Activated B cell treated with CpG ODN at 0.5 μM for 24 hours (primary cell): Measurements from ENCODE around the gene PHACTR3. TPM values are rescaled to one million over a fixed set of nuclear protein-coding genes. Genes with fewer than 3 reads are reported as not detected.

Experiments
- ATAC-seq: fragments of 200-7000 bp; cut with Tn5 transposase; one replicate; pipeline ENCODE4 v1.10.0; 2021; ENCODE audit warnings: low read depth, mild to moderate bottlenecking, moderate library complexity
- CTCF ChIA-PET: fragments of 350-600 bp; sonication (Branson Sonifier 250); formaldehyde crosslinking; loops from one replicate; lab custom pipeline; 2021; ENCODE audit warnings: antibody characterized with exemption; lab: Charles Lee
- POLR2A ChIA-PET: fragments of 350-600 bp; sonication (Branson Sonifier 250); formaldehyde crosslinking; loops from one replicate; lab custom pipeline; 2021; ENCODE audit warnings: antibody characterized with exemption; lab: Charles Lee
- DNase-seq: peaks from one replicate; pipeline ENCODE4 v3.0.0; 2022
- H3K27ac Mint-ChIP-seq: one replicate; pipeline ENCODE4 v1.8.0; 2020; ENCODE audit warnings: mixed read lengths
- H3K27me3 Mint-ChIP-seq: one replicate; pipeline ENCODE4 v1.8.0; 2021; ENCODE audit warnings: mixed read lengths
- H3K36me3 Mint-ChIP-seq: one replicate; pipeline ENCODE4 v1.8.0; 2021; ENCODE audit warnings: low read depth, mixed read lengths
- H3K4me1 Mint-ChIP-seq: one replicate; pipeline ENCODE4 v1.8.0; 2021; ENCODE audit warnings: mixed read lengths
- H3K4me3 Mint-ChIP-seq: one replicate; pipeline ENCODE4 v1.8.0; 2020; ENCODE audit warnings: mild to moderate bottlenecking, mixed read lengths
- H3K9me3 Mint-ChIP-seq: one replicate; pipeline ENCODE4 v1.8.0; 2020; ENCODE audit warnings: mixed read lengths
- intact Hi-C: fragments of 100-400 bp; cut with micrococcal nuclease; formaldehyde crosslinking; loops from one replicate; pipeline ENCODE4 v1.15.1; 2024
- total RNA-seq: library from RNA; stranded (reverse); gene quantifications from 2 replicates; pipeline ENCODE4 v1.2.3, GENCODE V29; 2022
- TF ChIP-seq, protein P1 (sequence below): fragments of 200-600 bp; IDR thresholded peaks from one replicate; pipeline ENCODE4 v1.8.0; 2022; ENCODE audit warnings: antibody characterized with exemption, mild to moderate bottlenecking

The PHACTR3 gene
- total RNA-seq, 1 donor from 2014 or later = not detected

DNA sequence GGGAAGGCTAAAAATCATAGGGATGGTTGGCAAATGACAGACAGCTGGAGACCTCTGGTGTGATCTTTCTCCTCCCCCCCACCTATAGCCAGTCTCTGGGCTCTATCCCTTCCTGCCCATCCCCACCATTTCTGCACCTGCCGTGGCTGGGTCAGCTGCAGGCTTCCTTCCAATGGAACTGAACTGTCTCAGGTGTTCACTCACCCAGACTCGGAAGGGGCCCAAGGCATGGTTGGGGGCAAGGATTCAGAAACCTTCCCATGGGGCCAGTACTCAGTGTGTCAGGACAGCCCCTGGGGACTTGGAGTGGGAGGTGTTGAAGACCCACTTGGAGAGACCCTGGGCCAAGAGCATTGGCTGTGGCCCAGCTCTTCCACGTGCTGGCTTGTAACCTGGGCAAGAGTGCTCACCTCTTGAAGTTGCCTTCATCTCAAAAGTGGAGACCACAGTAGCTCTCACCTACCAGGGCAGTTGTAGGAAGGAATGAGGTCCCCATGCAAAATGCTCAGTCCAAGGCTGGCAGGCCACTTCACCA lies 1.7 kb upstream of the PHACTR3 start:
- H3K36me3 Mint-ChIP-seq = no peaks in the 10 kb centered on the region
- no peaks in the 10 kb centered on the region for H3K4me1 Mint-ChIP-seq
- ChIA-PET CTCF (interaction anchor here (0.7 kb wide), 1 partner anchor 675 kb away, joined by 3 read pairs; no protein-coding TSS in a partner anchor), POLR2A (no interaction called here)
- peaks cover 41% of the 10 kb centered on the region for H3K27me3 Mint-ChIP-seq
- no peaks in the 10 kb centered on the region for H3K9me3 Mint-ChIP-seq
- no peak overlapping the region for H3K4me3 Mint-ChIP-seq
- no peak for ATAC-seq
- intact Hi-C loops = no loop called here
- TF ChIP-seq, protein P1, sequence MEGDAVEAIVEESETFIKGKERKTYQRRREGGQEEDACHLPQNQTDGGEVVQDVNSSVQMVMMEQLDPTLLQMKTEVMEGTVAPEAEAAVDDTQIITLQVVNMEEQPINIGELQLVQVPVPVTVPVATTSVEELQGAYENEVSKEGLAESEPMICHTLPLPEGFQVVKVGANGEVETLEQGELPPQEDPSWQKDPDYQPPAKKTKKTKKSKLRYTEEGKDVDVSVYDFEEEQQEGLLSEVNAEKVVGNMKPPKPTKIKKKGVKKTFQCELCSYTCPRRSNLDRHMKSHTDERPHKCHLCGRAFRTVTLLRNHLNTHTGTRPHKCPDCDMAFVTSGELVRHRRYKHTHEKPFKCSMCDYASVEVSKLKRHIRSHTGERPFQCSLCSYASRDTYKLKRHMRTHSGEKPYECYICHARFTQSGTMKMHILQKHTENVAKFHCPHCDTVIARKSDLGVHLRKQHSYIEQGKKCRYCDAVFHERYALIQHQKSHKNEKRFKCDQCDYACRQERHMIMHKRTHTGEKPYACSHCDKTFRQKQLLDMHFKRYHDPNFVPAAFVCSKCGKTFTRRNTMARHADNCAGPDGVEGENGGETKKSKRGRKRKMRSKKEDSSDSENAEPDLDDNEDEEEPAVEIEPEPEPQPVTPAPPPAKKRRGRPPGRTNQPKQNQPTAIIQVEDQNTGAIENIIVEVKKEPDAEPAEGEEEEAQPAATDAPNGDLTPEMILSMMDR = no peak
- DNase-seq = no peak
- no peak overlapping the region for H3K27ac Mint-ChIP-seq

GRCh38 chr20:59603176-59603575 lies 1.2 kb upstream of the PHACTR3 start:
- CTCF ChIA-PET = no interaction called here
- DNase-seq = no peak

GRCh38 chr20:59604741-59605600 lies 631 bp downstream of the PHACTR3 start:
- CTCF ChIA-PET = no interaction called here
- H3K9me3 Mint-ChIP-seq = no peaks in the 10 kb centered on the region
- H3K36me3 Mint-ChIP-seq = no peaks in the 10 kb centered on the region
- TF ChIP-seq, protein P1 = no peak
- ATAC-seq = no peak
- H3K4me3 Mint-ChIP-seq = no peak overlapping the region
- DNase-seq = no peak
- intact Hi-C loops = no loop called here
- H3K4me1 Mint-ChIP-seq = no peaks in the 10 kb centered on the region
- POLR2A ChIA-PET = no interaction called here
- H3K27me3 Mint-ChIP-seq = peaks cover 44% of the 10 kb centered on the region
- H3K27ac Mint-ChIP-seq = no peak overlapping the region

More at GRCh38 chr20:59603176-59603575, 1.2 kb upstream of the PHACTR3 start:
- TF ChIP-seq, protein P1 = no peak
- intact Hi-C loops = no loop called here
- Mint-ChIP-seq H3K4me3 (no peak overlapping the region), H3K4me1 (no peaks in the 10 kb centered on the region), H3K36me3 (no peaks in the 10 kb centered on the region), H3K27me3 (peaks cover 44% of the 10 kb centered on the region), H3K27ac (no peak overlapping the region), H3K9me3 (no peaks in the 10 kb centered on the region)
- ATAC-seq = no peak
- POLR2A ChIA-PET = no interaction called here

- no peaks in the 10 kb centered on the region for H3K9me3 Mint-ChIP-seq
- no peaks in the 10 kb centered on the region for H3K4me1 Mint-ChIP-seq
- H3K4me3 Mint-ChIP-seq = no peak overlapping the region
- no peak for DNase-seq
- CTCF ChIA-PET = no interaction called here
- H3K36me3 Mint-ChIP-seq = no peaks in the 10 kb centered on the region
- POLR2A ChIA-PET = no interaction called here
- TF ChIP-seq, protein P1 = no peak
- ATAC-seq = no peak
- intact Hi-C loops = no loop called here
- peaks cover 44% of the 10 kb centered on the region for H3K27me3 Mint-ChIP-seq
- H3K27ac Mint-ChIP-seq = no peak overlapping the region
These were observed 1.4 kb downstream of the PHACTR3 start for GRCh38 chr20:59605601-59606364.

DNA sequence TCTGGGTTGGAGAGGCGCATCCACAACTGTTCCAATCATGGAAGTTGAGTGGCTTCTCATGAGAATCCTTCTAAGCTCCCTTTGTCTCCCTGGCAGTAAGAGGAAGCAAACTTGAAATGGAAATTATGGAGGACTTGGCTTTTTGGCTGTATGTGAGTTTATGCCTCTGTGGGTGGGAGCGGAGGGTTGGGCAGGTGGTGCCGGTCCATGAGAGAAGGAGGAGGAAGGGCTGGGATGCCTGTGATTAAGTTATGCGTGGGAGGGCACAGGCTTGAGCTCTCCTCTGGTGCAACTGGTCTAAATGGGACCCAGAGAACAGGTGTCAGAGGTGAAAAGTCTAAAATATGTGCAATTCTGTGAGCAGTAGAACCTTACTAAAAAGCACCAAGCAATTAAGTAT lies 2.2 kb downstream of the PHACTR3 start:
- TF ChIP-seq, protein P1 = no peak
- Mint-ChIP-seq H3K9me3 (no peaks in the 10 kb centered on the region), H3K4me3 (no peak overlapping the region), H3K27me3 (peaks cover 42% of the 10 kb centered on the region), H3K27ac (no peak overlapping the region), H3K36me3 (no peaks in the 10 kb centered on the region), H3K4me1 (no peaks in the 10 kb centered on the region)
- POLR2A ChIA-PET = no interaction called here
- no peak for ATAC-seq
- CTCF ChIA-PET = no interaction called here
- intact Hi-C loops = no loop called here
- DNase-seq = no peak
